ENCODE measurements around the gene GALK2.

GALK2 gene

GRCh38 chr15:49379996-49380395 lies 209.9 kb downstream of the GALK2 start:
- H3K27me3 Mint-ChIP-seq: peaks cover 4% of the 10 kb centered on the region
- no peaks in the 10 kb centered on the region for H3K4me1 Mint-ChIP-seq
- H3K36me3 Mint-ChIP-seq: peaks cover 3% of the 10 kb centered on the region
- no peak overlapping the region for H3K4me3 Mint-ChIP-seq
- H3K9me3 Mint-ChIP-seq: no peaks in the 10 kb centered on the region
- no peak overlapping the region for H3K27ac Mint-ChIP-seq

- H3K27ac Mint-ChIP-seq: no peak overlapping the region
- H3K4me1 Mint-ChIP-seq: no peaks in the 10 kb centered on the region
- H3K9me3 Mint-ChIP-seq: no peaks in the 10 kb centered on the region
- H3K4me3 Mint-ChIP-seq: no peak overlapping the region
- H3K36me3 Mint-ChIP-seq: peaks cover 6% of the 10 kb centered on the region
- peaks cover 4% of the 10 kb centered on the region for H3K27me3 Mint-ChIP-seq
Observed at GRCh38 chr15:49380912-49381311, 210.9 kb downstream of the GALK2 start.

Data from activated naive CD4-positive, alpha-beta T cell treated with anti-CD3 and anti-CD28 coated beads, Interleukin-2, amount 50 U/mL, for 24 hours (primary cell).